WERI-Rb-1 (cell line): ENCODE results near the gene CAMK4.
"Not testable (repeated sequence)": the region's sequence is repeated elsewhere in the genome, so short reads cannot be mapped to it uniquely, and the experiment has no call there.

Experiments used
- DNase-seq: peaks from one replicate; pipeline ENCODE4 v3.0.0-alpha.2; 2020
- H3K27ac ChIP-seq: fragments of 250-450 bp; sonication (Bioruptor Pico); 2 replicates; pipeline ENCODE4 v1.5.1; 2020; ENCODE audit warnings: mild to moderate bottlenecking, moderate library complexity
- H3K27me3 ChIP-seq: fragments of 250-450 bp; sonication (Bioruptor Pico); 2 replicates; pipeline ENCODE4 v1.5.1; 2021; ENCODE audit warnings: mild to moderate bottlenecking, low read depth, moderate library complexity; ENCODE audit not compliant: insufficient read depth, severe bottlenecking
- H3K36me3 ChIP-seq: fragments of 250-450 bp; sonication (Bioruptor Pico); 2 replicates; pipeline ENCODE4 v1.5.1; 2020; ENCODE audit warnings: mild to moderate bottlenecking, moderate library complexity
- H3K4me3 ChIP-seq: 2 replicates; pipeline ENCODE4 v1.5.1; 2011; ENCODE audit warnings: low read depth, mild to moderate bottlenecking, control low read depth, low read length
- H3K9me3 ChIP-seq: fragments of 250-450 bp; sonication (Bioruptor Pico); 2 replicates; pipeline ENCODE4 v1.5.1; 2021; ENCODE audit warnings: mild to moderate bottlenecking, moderate library complexity; ENCODE audit not compliant: severe bottlenecking
- TF ChIP-seq, protein P1 (sequence below): IDR thresholded peaks from 2 replicates; pipeline ENCODE4 v1.5.1; 2011; ENCODE audit warnings: low read depth, mild to moderate bottlenecking, control low read depth, inconsistent platforms, low read length

CAMK4 gene

DNA sequence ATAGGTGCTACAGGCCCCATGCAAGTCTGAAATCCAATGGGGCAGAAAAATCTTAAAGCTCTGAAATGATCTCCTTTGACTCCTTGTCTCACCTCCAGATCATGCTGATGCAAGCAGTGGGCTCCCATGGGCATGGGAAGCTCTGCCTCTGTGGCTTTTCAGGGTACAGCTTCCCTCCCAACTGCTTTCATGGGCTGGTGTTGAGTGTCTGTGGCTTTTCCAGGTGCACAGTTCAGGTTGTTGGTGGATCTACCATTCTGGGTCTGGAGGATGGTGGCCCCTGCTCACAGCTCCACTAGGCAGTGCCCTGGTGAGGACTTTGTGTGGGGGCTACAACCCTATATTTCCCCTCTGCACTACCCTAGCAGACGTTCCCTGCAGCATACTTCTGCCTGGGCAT lies 184.6 kb downstream of the CAMK4 start:
- Histone ChIP-seq H3K4me3 (no peak overlapping the region), H3K36me3 (no peaks in the 10 kb centered on the region), H3K27me3 (no peaks in the 10 kb centered on the region), H3K27ac (no peak overlapping the region), H3K9me3 (peaks cover 3% of the 10 kb centered on the region)
- TF ChIP-seq, protein P1, sequence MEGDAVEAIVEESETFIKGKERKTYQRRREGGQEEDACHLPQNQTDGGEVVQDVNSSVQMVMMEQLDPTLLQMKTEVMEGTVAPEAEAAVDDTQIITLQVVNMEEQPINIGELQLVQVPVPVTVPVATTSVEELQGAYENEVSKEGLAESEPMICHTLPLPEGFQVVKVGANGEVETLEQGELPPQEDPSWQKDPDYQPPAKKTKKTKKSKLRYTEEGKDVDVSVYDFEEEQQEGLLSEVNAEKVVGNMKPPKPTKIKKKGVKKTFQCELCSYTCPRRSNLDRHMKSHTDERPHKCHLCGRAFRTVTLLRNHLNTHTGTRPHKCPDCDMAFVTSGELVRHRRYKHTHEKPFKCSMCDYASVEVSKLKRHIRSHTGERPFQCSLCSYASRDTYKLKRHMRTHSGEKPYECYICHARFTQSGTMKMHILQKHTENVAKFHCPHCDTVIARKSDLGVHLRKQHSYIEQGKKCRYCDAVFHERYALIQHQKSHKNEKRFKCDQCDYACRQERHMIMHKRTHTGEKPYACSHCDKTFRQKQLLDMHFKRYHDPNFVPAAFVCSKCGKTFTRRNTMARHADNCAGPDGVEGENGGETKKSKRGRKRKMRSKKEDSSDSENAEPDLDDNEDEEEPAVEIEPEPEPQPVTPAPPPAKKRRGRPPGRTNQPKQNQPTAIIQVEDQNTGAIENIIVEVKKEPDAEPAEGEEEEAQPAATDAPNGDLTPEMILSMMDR: no peak
- DNase-seq: no peak

GRCh38 chr5:111409266-111409665 lies 185.1 kb downstream of the CAMK4 start:
- H3K27ac ChIP-seq, H3K4me3 ChIP-seq, DNase-seq, H3K9me3 ChIP-seq, H3K36me3 ChIP-seq, H3K27me3 ChIP-seq: not testable (repeated sequence)

- not testable (repeated sequence) for H3K27ac ChIP-seq, H3K4me3 ChIP-seq, H3K9me3 ChIP-seq, H3K27me3 ChIP-seq, DNase-seq, H3K36me3 ChIP-seq
Observed at GRCh38 chr5:111410067-111410466, 185.9 kb downstream of the CAMK4 start.

DNA sequence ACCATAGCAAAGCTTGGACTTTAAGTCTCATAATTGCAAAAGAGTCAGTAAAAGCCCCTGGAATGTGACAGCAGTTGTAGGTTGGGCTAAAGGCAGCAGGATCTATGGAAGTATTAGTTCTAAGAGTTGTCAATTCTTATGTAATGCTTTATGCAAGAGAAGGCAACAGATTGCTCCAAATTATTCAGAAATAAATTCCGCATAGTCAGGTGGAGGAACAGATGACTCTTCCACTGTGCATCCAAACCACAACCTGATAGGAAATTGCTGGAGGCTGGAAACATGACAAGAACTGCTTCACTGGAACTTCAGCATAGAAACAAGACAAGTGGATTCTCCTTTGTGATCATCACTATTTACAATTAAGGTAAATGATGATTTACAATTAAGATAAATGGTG lies 187.1 kb downstream of the CAMK4 start:
- DNase-seq: no peak
- no peaks in the 10 kb centered on the region for H3K36me3 ChIP-seq
- TF ChIP-seq, protein P1: no peak
- no peak overlapping the region for H3K4me3 ChIP-seq
- H3K9me3 ChIP-seq: peaks cover 3% of the 10 kb centered on the region
- H3K27ac ChIP-seq: no peak overlapping the region
- no peaks in the 10 kb centered on the region for H3K27me3 ChIP-seq

GRCh38 chr5:111412593-111412992 lies 188.4 kb downstream of the CAMK4 start:
- Histone ChIP-seq H3K4me3 (no peak overlapping the region), H3K36me3 (no peaks in the 10 kb centered on the region), H3K9me3 (peaks cover 3% of the 10 kb centered on the region), H3K27ac (no peak overlapping the region), H3K27me3 (no peaks in the 10 kb centered on the region)
- TF ChIP-seq, protein P1: no peak
- no peak for DNase-seq

DNA sequence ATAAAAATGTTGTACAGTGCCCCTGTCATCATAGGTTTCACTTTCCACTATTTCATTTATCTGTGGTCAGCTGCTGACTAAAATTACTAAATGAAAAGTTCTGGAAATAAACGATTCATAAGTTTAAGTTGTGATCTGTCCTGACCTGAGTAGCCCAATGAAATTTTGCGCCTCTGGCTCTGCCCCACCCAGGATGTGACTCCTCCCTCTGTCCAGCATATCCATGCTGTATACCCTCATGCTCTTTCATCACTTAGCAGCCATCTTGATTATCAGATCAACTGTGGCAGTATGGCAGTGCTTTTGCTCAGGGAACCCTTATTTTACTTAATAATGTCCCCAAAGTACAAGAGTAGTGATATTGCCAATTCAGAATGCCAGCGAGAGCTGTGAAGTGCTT lies 190.9 kb downstream of the CAMK4 start:
- Histone ChIP-seq H3K27me3 (no peaks in the 10 kb centered on the region), H3K4me3 (no peak overlapping the region), H3K36me3 (no peaks in the 10 kb centered on the region), H3K27ac (no peak overlapping the region), H3K9me3 (no peaks in the 10 kb centered on the region)
- TF ChIP-seq, protein P1: no peak
- DNase-seq: no peak

GRCh38 chr5:111422245-111422644 lies 198.1 kb downstream of the CAMK4 start:
- no peak for DNase-seq
- TF ChIP-seq, protein P1: no peak

More at GRCh38 chr5:111422245-111422644, 198.1 kb downstream of the CAMK4 start:
- no peak overlapping the region for H3K4me3 ChIP-seq
- no peaks in the 10 kb centered on the region for H3K27me3 ChIP-seq
- H3K36me3 ChIP-seq: no peaks in the 10 kb centered on the region
- peaks cover 3% of the 10 kb centered on the region for H3K9me3 ChIP-seq
- no peak overlapping the region for H3K27ac ChIP-seq
